ENCODE measurements around the gene CFAP45. TPM values are rescaled to one million over a fixed set of nuclear protein-coding genes. Genes with fewer than 3 reads are reported as not detected.

CFAP45 gene
- polyA plus RNA-seq, 1 experiment, result 0.56 TPM

DNA sequence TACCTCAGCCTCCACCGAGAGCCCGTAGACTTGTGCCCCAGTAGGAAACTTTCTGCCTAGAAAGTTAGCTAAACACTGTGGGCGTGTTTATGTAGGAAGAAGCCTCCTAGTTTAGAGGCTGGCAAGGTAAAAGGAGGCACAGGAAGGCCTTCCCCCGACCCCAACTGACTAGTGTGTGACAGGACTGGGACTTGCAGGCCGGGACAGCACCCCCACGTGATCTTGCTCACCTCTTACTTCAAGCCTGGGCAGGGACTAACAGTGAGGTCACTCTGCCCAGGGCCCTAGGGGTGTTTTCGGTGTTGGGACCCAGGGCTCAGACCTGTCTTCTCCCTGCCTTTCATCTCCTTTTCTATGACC lies 25.7 kb upstream of the CFAP45 start:
- POLR2A ChIA-PET, result no interaction called here

GRCh38 chr1:159924791-159925718 lies 25.1 kb upstream of the CFAP45 start, which contains the start of gene TAGLN2:
Gene TAGLN2, minus strand, starts transcription at chr1:159925507. Its CDS starts 4,998 bp downstream, at chr1:159920509.
- peaks cover under 1% of the 10 kb centered on the region; the same call in 1 of the 2 replicates for H3K36me3 ChIP-seq (ENCODE audit: control insufficient read depth, insufficient read depth, low read length)
- TF ChIP-seq CTCF (IDR thresholded peaks at IDR 0.05; ENCODE audit: insufficient read depth, low read depth, low read length), result peak; percentile 0; the same call in 1 of the 2 replicates
- H3K4me3 ChIP-seq (ENCODE audit: low read depth, low read length), result peak within 1 kb of the TSS; percentile 81
- ChIA-PET CTCF (interaction anchor here (0.7 to 39.5 kb wide), 6 partner anchors 10 to 127 kb away, joined by 3 to 889 read pairs (median 5); no protein-coding TSS in a partner anchor), POLR2A (interaction anchor here (0.5 kb wide), 1 partner anchor 153 kb away, joined by 7 read pairs; no protein-coding TSS in a partner anchor)
- DNase-seq (ENCODE audit: low read depth), result peak; percentile 70
- H3K27me3 ChIP-seq (ENCODE audit: control insufficient read depth, insufficient read depth, low read length), result no peaks in the 10 kb centered on the region

More for the DNA sequence above, 25.7 kb upstream of the CFAP45 start:
- Histone ChIP-seq H3K4me3 (ENCODE audit: low read depth, low read length) (peak overlapping the region; percentile 81), H3K36me3 (ENCODE audit: control insufficient read depth, insufficient read depth, low read length) (no peaks in the 10 kb centered on the region), H3K27me3 (ENCODE audit: control insufficient read depth, insufficient read depth, low read length) (no peaks in the 10 kb centered on the region)
- DNase-seq (ENCODE audit: low read depth), result no peak
- CTCF ChIA-PET, result interaction anchor here (1.1 to 39.5 kb wide), 4 partner anchors 10 to 121 kb away, joined by 4 to 889 read pairs (median 14); no protein-coding TSS in a partner anchor
- no peak for TF ChIP-seq CTCF (IDR thresholded peaks at IDR 0.05; ENCODE audit: insufficient read depth, low read depth, low read length)

DNA sequence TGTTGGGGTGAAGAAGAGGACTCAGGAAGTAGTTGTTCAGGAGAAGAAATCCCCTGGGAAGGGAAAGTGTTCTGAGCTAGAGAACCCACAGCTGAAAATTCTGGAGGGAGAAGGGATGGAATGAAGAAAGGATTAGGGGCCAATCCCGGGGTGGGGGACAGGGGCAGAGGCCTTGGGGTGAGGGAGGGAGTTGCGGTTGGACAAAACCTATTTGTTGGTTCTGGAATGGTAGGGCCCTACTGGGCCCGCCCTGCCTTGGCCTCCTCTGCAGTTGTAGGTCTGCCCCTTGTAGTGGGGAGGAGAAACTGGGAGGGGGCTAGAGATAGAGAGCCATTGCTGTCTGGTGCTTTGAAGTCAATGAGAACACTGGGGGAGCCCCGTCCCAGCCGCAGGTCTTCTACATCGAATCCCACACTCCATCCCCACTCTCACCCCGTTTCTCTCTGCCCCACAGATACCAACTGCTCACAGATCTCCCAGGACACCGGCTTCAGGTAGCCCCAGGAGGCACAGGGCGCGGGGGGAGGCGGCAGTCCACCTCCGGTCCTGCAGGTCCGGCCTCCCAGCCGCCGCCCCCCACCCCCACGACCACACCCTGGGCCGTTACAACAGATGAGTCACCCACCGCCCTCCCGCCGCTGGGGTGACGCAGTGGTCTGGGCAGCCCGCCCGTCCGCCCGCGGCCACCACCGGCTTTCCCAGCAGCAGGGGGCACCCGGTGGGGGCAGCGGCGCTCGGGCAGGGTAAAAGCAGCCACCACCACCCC lies 24.2 kb upstream of the CFAP45 start:
- peak; percentile 55 for DNase-seq (ENCODE audit: low read depth)
- ChIA-PET CTCF (interaction anchor here (0.8 to 39.5 kb wide), 4 partner anchors 11 to 122 kb away, joined by 3 to 889 read pairs (median 14); no protein-coding TSS in a partner anchor), POLR2A (no interaction called here)
- peak; percentile 19; the same call in 1 of the 2 replicates for TF ChIP-seq CTCF (IDR thresholded peaks at IDR 0.05; ENCODE audit: insufficient read depth, low read depth, low read length)
- Histone ChIP-seq H3K36me3 (ENCODE audit: control insufficient read depth, insufficient read depth, low read length) (peaks cover 9% of the 10 kb centered on the region), H3K27me3 (ENCODE audit: control insufficient read depth, insufficient read depth, low read length) (no peaks in the 10 kb centered on the region), H3K4me3 (ENCODE audit: low read depth, low read length) (peak overlapping the region; percentile 81)

DNA sequence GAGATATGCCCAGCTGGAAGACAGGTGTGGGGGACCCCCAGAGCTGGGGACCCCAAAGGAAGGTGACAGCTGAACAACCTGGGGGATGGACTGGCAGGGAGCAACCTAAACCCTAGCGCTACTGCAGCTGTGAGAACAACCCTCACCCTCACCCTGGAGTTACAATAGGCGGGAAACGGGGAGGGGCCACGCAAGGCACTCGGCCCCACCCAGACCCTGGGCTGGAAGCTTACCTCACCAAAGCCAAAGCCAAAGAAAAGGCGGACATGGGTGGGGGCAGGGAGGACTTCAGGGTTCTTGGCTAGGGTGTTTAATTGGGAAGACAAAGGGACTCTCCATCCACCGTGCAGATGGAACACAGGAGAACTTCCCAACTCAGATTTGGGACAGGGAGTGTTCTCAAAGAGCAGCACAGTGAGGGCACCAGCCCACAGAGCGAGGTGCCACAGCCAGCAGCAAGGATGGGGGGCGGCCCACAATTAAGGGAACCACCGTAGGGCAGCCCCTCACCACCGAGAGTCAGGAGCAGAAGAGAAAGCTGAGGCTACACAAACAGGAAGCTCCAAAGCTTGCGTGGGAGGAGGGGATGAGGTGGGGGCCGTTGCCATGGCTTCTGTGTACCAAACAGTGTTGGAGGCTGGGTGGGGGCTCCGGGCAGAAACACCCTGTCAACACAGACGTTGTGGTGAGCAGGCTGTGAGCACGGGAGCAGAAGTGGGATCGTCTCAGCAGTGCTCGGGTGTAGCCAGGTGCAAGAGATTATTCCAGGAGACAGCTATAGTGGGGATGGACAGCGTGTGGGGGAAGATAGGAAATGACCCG lies 23.4 kb upstream of the CFAP45 start:
- H3K27me3 ChIP-seq (ENCODE audit: control insufficient read depth, insufficient read depth, low read length), result no peaks in the 10 kb centered on the region
- no peak for TF ChIP-seq CTCF (IDR thresholded peaks at IDR 0.05; ENCODE audit: insufficient read depth, low read depth, low read length)
- CTCF ChIA-PET, result interaction anchor here (0.9 to 39.5 kb wide), 5 partner anchors 12 to 329 kb away, joined by 3 to 889 read pairs (median 11); no protein-coding TSS in a partner anchor
- DNase-seq (ENCODE audit: low read depth), result peak; percentile 55
- peak overlapping the region; percentile 81 for H3K4me3 ChIP-seq (ENCODE audit: low read depth, low read length)
- POLR2A ChIA-PET, result no interaction called here
- H3K36me3 ChIP-seq (ENCODE audit: control insufficient read depth, insufficient read depth, low read length), result peaks cover 16% of the 10 kb centered on the region

All from BJ (cell line).